GM18505 (cell line): Measurements from ENCODE around the gene TMEM214.
A peak's percentile ranks its signal among the peaks of the same experiment; 100 is the strongest.

ENCODE experiments used
- ATAC-seq: cut with Tn5 transposase; IDR thresholded peaks from one replicate; pipeline ENCODE4 v1.9.1; 2021; ENCODE audit not compliant: unreplicated experiment
- POLR2A ChIP-seq: IDR thresholded peaks from 4 replicates; pipeline ENCODE4 v1.6.1; 2011; ENCODE audit warnings: borderline replicate concordance; ENCODE audit not compliant: insufficient read depth, insufficient read length; ENCODE audit errors: extremely low read depth

The TMEM214 gene

DNA sequence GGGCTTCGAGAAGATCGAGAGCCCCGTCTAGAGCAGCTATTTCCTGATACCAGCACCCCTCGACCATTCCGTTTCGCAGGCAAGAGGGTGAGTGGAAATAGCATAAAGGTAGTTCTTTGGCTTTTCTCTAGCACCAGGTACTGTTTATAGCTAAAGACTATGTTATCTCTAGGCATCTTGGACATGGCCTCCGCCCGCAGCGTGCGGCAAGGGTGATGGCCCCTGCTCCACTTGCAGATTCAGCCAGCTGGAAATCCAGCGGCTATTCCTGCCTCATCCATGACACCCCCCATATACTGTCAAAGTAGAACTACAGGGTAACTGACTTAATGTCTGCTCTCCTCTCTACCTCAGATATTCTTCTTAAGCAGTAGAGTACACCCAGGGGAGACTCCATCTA lies 22.0 kb downstream of the TMEM214 start:
- no peak for ATAC-seq
- TF ChIP-seq POLR2A: no peak

DNA sequence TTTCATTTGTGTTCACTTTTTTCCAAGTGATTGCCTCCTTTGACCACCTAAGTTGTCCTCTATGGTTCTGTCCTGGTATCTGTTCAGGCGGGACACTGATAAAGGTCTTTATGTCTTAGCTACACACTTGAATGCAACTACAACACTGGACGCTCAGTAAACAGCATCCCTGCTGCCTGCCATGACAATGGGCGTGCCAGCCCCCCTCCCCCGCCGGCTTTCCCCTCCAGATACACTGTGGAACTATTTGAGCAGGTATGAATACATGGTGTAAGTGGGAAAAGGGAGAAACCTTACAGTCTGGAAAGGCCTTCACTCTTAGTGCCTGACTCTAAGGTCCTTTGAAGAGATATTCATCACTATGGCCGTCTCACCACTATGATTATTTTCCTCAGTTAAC lies 24.4 kb downstream of the TMEM214 start:
- no peak for TF ChIP-seq POLR2A
- ATAC-seq: no peak

DNA sequence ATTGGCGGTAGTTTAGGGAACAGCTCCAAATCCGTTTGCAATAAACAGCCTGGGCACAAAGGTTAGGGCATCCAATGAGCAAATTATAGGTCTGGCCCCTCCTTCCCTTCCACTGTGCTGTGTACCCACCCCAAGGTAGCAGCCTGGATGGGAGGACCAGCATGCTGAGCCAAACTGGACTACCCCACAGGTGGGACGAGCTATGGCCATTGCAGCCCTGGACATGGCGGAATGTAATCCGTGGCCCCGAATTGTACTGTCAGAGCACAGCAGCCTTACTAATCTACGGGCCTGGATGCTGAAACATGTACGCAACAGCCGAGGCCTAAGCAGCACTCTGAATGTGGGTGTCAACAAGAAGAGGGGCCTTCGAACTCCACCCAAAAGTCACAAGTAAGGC lies 25.4 kb downstream of the TMEM214 start:
- no peak for ATAC-seq

DNA sequence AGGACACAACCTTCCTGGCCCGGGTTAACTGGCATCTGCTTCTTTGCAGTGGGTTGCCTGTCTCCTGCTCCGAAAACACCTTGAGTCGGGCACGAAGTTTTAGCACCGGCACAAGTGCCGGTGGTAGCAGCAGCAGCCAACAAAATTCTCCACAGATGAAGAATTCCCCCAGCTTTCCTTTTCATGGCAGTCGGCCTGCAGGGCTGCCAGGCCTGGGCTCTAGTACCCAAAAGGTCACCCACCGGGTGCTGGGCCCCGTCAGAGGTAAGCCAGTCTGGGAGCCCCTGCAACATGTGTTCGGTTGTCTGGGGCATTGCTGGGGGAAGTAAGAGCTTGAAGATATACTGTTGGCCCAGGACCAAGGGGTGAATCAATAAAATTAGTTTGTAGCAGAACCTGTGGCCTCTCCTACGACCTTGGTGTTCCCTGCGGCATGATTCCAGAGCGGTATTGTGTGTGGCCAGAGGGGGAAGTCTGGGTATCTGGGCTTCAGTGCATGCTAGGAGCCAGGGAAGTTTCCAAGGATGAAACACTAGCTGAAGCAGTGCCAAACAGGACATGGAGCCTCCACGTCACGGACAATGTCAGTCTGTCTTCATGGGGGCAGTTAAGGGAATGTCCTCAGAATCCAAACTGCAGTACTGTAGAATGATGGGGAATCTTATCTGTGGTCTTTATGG lies 26.5 kb downstream of the TMEM214 start:
- TF ChIP-seq POLR2A: no peak

More for the DNA sequence above, 25.4 kb downstream of the TMEM214 start:
- TF ChIP-seq POLR2A: no peak

DNA sequence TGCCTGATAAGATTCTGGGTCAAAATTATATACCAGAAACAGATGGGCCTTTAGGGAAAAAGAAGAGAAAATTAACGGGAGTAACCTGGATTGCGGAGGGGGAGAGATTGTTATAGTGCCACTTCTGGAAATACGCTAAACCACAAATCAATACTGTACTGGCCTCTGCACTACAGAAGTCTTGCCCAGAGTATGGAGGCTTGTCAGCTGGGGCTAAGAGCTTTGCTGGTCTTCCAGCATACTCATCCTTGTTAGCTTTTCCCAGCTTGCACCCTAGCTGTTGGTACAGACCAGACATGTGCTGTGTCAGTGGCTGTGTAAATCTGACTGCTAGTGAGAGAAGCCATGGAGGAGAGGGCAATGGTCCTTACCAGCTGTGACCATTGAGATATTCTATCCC lies 27.6 kb downstream of the TMEM214 start:
- no peak for ATAC-seq
- TF ChIP-seq POLR2A: no peak

More for the DNA sequence above, 26.5 kb downstream of the TMEM214 start:
- no peak for ATAC-seq

DNA sequence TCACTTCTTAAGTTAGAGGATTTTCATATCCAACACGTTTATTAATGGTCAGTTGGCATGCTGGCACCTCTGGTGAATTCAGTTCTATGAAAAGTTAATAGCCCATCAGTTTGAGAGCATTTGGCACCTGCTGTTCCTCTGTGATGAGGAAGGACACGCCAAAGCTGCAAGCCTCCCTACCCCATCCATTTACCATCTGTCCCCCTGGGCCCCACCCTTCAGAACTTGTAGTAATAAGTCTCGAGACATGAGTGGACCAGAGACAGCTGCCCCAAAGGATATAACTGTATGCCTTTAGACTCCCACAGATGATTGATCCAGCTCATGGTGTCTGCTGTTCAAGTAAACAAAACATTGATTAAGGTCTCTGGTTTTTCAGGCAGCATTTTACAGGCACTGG lies 32.4 kb downstream of the TMEM214 start:
- no peak for TF ChIP-seq POLR2A
- no peak for ATAC-seq

DNA sequence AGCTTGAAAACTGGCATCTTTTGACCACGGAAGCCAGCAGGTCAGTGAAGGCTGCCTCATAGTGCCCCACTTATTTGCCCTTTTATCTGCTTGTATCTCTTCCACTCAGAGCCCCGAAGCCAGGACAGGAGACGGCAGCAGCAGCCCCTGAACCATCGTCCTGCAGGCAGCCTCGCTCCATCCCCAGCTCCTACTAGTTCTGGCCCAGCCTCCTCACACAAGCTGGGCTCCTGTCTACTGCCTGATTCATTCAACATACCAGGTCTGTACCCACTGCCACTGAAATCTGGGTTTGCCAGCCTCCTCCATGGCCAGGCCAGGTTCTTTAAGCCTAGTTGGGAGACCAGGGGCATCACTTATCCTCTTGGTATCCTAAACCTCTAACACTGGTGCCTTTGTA lies 34.6 kb downstream of the TMEM214 start:
- TF ChIP-seq POLR2A: no peak
- no peak for ATAC-seq

DNA sequence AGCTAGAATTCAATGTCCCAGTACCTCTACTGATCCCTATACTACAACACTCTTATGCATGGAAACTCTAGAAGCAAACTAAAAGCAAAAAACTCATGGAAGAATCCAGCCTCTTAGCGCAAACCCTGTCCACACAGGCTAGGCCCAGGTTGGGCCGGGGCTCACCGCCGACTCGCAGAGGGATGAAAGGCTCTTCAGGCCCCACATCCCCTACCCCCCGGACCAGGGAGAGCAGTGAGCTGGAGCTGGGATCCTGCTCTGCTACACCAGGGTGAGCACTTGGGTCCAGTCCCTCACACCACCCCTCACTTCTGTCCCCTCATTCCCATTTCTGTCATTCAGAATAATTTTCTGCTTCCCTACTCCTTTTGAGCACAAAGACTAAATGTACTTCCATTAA lies 36.7 kb downstream of the TMEM214 start:
- ATAC-seq: no peak

DNA sequence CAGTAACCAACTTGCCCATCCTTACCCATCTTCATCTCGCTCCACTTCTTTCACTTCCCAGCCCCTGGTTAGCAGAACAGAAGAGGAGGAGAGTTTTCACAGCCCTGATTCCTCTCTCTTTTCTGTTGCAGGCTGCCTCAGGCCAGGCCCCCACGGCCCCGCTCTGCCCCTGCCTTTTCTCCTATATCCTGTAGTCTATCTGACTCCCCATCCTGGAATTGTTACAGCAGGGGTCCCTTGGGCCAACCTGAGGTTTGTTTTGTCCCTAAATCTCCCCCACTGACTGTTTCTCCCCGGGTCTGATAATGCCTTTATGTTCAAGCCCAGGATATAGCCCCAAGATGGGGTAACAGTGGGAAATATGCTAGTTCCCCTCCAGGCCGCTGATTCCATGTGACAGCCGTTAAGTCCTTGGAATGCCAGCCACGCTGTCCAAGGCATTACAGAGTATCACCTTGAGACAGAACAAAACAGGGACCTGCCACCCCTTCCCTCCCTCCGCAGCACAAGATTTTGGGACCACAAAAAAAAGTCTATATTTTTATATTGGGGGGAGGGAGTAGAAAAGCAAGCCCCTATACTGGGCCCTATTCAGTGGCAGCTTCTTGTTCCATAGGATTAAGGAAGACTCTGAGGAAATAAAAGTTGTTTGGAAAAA lies 37.3 kb downstream of the TMEM214 start:
- no peak for TF ChIP-seq POLR2A
- ATAC-seq: no peak

More for the DNA sequence above, 36.7 kb downstream of the TMEM214 start:
- TF ChIP-seq POLR2A: no peak

DNA sequence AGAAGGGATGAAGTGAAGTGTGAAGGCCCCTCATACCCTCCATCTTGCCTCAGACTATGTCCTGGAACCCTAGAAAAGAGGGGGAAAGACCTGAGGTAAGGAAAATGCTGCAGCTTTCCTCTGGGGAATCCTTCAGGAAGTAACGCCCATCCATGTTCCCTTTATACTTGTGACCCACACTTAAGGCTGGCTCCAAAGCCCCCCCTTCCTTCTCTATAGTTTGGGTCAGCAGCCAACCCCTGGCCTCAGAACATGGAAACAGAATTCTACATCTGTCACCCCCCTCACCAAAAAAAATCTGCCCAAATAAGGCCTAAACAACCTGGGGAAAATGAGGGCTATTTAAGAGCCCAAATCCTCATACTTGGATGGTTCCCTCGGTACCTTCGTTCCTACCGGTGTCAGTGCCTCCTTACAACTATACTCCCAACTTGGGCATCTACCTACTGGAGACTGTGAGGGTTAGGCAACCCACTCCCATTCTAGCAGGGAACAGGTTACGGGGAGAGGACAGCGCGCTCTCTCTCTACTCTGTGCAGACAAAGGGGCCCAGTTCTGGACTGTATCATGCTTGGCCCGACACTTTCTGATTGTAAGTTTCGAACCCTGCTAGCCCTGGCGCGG lies 38.0 kb downstream of the TMEM214 start:
- TF ChIP-seq POLR2A: no peak
- ATAC-seq: no peak

DNA sequence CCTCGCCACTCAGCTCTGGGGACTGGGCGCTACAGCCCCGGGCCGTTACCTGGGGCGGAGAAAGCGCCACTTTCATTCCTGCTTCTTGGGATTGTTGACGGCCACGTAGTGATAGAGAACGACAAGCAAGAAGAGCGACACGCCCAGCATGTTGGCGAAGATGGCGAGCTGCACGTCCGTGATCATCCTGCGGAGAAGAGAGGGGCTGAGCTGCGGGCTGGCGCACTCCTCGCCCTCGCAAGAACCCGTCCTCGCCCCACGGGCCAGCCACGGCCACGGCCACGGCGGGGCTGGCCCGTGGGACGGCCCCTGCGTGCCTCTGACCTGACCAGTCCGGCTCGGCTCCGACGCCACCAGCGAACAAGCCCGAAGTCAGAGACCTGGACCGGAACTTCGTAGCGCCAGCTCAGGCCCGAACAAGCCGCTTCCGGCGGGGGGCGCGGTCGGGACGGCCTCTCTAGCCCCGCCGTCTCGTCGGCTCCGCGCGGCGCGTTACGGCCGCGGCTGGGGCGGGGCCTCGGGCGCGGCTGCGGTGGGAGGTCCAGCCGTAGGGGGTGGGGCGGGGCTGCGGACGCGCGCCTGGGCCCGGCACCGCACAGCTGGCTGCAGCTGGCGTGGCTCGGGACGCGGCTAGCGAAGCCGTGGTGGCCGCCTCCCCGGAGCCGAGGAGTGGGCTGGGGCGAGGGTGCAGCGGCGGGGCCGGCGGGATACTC lies 38.7 kb downstream of the TMEM214 start, which contains the start of gene OST4:
TSS of gene OST4 (minus strand) at position 378 of the 713 bp plus-strand sequence.
- peak; percentile 97 for TF ChIP-seq POLR2A
- ATAC-seq: peak; percentile 85

DNA sequence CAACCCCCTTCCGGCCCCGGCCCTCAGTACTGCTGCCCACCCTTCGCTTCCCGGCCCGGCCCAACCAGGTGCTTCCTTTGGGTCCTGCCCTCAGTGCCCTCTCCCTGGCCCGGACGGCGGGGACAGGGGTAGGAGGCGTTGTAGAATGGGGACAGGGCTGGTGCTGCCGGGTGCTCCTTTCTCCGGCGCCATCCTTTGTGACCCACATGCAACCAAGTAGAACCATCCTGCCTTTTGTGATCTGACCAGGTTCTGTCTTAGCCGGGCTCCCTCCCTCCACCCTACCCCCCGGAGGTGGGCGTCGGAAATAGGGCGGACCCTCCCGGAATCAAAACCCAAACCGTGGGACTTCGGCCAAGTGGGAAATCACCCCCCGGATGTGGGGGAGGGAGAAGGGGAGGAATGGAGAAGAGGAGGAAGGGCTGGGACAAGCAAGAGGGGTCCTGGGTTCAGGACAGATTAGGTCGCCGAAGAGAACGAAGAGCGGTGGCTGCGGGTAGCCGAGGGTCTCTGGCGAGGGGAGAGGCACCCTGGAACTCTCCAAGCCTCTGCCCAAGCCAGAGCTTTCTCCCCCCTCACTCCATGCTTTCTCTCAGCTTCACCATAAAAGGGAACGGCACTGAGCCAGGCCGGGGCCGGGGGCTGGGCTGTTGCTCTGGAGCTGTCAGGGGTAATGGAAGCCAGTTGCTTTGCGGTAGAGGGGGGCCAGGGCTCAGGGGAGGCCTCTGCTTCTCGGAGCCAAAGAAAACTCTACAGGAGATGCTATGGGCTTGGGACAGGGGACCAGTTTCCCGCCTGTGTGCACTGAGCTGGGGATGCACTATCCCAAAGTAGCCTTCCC lies 39.4 kb downstream of the TMEM214 start:
- no peak for TF ChIP-seq POLR2A
- ATAC-seq: peak; percentile 4
